Mesendoderm (in vitro differentiated cells): ENCODE results near the gene EXOC1L.

Source experiments
- DNase-seq: peaks from one replicate; pipeline ENCODE4 v3.0.0; 2013
- H2AK5ac ChIP-seq: 2 replicates; pipeline ENCODE4 v1.6.1; 2013; ENCODE audit warnings: low read length, inconsistent platforms
- H2BK120ac ChIP-seq: 2 replicates; pipeline ENCODE4 v1.6.1; 2013; ENCODE audit warnings: low read depth, mild to moderate bottlenecking, low read length, moderate library complexity, mixed read lengths
- H2BK15ac ChIP-seq: replicated peaks from 2 replicates; pipeline ENCODE4 v1.6.1; 2013; ENCODE audit warnings: low read depth, mild to moderate bottlenecking, moderate library complexity
- H2BK5ac ChIP-seq: 2 replicates; pipeline ENCODE4 v1.6.1; 2013; ENCODE audit warnings: low read length, inconsistent platforms
- H3K18ac ChIP-seq: 2 replicates; pipeline ENCODE4 v1.6.1; 2013; ENCODE audit warnings: mild to moderate bottlenecking, low read length, mixed read lengths
- H3K23ac ChIP-seq: one replicate; pipeline ENCODE4 v1.6.1; 2013; ENCODE audit warnings: low read length
- H3K27ac ChIP-seq: 2 replicates; pipeline ENCODE4 v1.5.1; 2013; ENCODE audit warnings: low read depth, mild to moderate bottlenecking, inconsistent platforms, low read length, moderate library complexity
- H3K27me3 ChIP-seq: 2 replicates; pipeline ENCODE4 v1.6.1; 2013; ENCODE audit warnings: low read length, control low read depth, mild to moderate bottlenecking, inconsistent platforms; ENCODE audit not compliant: insufficient read depth, poor library complexity
- H3K36me3 ChIP-seq: 2 replicates; pipeline ENCODE4 v1.6.1; 2013; ENCODE audit warnings: low read length, inconsistent platforms; ENCODE audit not compliant: control insufficient read depth, insufficient read depth
- H3K4ac ChIP-seq: one replicate; pipeline ENCODE4 v1.6.1; 2013; ENCODE audit warnings: low read depth, mild to moderate bottlenecking, low read length, moderate library complexity
- H3K4me1 ChIP-seq: 2 replicates; pipeline ENCODE4 v1.6.1; 2013; ENCODE audit warnings: low read depth, low read length, inconsistent platforms; ENCODE audit not compliant: control insufficient read depth
- H3K4me2 ChIP-seq: 2 replicates; pipeline ENCODE4 v1.6.1; 2013; ENCODE audit warnings: low read length
- H3K4me3 ChIP-seq: 2 replicates; pipeline ENCODE4 v1.5.1; 2013; ENCODE audit warnings: mild to moderate bottlenecking, low read length
- H3K56ac ChIP-seq: one replicate; pipeline ENCODE4 v1.6.1; 2013; ENCODE audit warnings: low read length
- H3K79me1 ChIP-seq: 2 replicates; pipeline ENCODE4 v1.6.1; 2013; ENCODE audit warnings: low read length, inconsistent platforms
- H3K79me2 ChIP-seq: 2 replicates; pipeline ENCODE4 v1.6.1; 2013; ENCODE audit warnings: mild to moderate bottlenecking, low read length; ENCODE audit not compliant: control insufficient read depth, insufficient read depth
- H3K9ac ChIP-seq: 2 replicates; pipeline ENCODE4 v1.6.1; 2013; ENCODE audit warnings: low read length, inconsistent platforms
- H4K5ac ChIP-seq: one replicate; pipeline ENCODE4 v1.6.1; 2013; ENCODE audit warnings: low read length
- H4K8ac ChIP-seq: one replicate; pipeline ENCODE4 v1.6.1; 2013; ENCODE audit warnings: low read depth, mild to moderate bottlenecking, control low read depth, low read length, moderate library complexity
- WGBS: extraction: QIAGEN DNeasy Blood & Tissue Kit; methylation state at CpG from one replicate; pipeline ENCODE4 v1.1.7; 2013; ENCODE audit warnings: low lambda C conversion rate, missing lambda C conversion rate; ENCODE audit not compliant: insufficient coverage; ENCODE audit errors: extremely low coverage; 5-methylcytosine and 5-hydroxymethylcytosine counted together

The EXOC1L gene

DNA sequence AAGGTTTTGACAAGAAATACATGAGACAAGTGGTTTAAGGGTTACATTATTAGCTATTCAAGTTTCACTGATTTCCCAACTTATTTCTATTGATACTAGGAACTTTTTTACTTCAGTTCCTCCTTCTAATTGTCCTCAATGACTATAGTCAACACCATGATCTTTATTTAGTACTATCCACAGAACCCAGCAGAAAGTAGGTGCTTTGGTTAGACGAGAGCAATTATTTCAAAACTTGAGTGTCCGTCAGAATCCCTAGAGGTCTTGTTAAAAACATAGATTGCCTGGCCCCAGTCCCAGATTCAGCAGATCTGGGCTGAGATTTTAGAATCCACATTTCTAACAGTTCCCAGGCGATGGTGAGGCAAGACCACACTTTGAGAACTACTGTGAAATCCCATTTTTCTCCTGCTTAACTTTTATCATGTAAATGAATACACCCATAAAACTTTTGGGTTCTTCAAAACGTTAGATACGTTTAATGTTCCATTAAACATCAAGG, 51.8 kb downstream of the EXOC1L start:
- Histone ChIP-seq H3K27me3 (no peaks in the 10 kb centered on the region), H4K8ac (no peak overlapping the region), H3K79me1 (no peaks in the 10 kb centered on the region), H3K4me1 (no peaks in the 10 kb centered on the region), H2BK5ac (no peak overlapping the region), H3K4me2 (no peak overlapping the region), H2BK15ac (no peak overlapping the region), H3K23ac (no peak overlapping the region), H3K18ac (no peak overlapping the region), H3K56ac (no peak overlapping the region), H3K4me3 (no peak overlapping the region), H3K79me2 (no peaks in the 10 kb centered on the region), H3K4ac (no peak overlapping the region), H3K9ac (no peak overlapping the region), H3K27ac (no peak overlapping the region), H2AK5ac (no peak overlapping the region), H3K36me3 (no peaks in the 10 kb centered on the region), H4K5ac (no peak overlapping the region), H2BK120ac (no peak overlapping the region)
- no CpG with 5 or more reads among the region's 5 CpGs for WGBS
- DNase-seq, result no peak

DNA sequence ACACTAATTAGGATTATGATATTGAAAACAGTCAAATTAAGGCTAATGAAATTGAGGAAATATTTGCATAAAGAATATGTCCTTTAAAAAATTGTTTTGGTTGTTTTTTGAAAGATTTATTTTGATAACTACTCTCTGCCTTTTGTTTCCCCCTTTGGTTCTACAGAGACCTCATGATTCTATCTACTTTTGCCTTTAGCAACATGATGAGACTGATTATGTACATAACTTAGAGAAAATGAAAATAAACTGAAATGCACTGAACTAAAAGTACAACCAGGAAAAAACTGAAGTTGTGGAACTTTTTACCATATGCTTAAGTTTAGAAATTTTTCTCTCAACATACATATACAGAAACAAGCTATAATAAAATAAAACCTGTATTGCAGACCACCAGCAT, 55.2 kb downstream of the EXOC1L start:
- no peaks in the 10 kb centered on the region for H3K36me3 ChIP-seq

DNA sequence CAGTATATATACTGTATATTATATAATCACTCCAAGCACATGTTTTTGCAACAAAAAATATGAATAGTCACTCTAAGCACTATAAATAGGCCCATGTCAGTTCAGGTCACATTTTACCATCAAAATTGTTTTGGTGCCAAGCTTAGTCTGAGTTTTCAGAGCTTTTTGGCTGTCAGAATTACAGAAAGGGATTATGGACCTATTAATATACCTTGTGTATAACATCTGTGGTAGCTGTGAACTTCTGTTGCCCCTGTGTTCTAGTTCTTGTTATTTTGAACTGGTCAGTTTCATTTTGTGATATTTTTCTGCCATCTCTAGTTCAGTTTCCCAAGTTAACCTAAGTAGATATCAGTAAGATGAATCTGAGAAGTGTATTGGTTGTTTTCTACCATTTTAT, 56.8 kb downstream of the EXOC1L start:
- Histone ChIP-seq H2AK5ac (no peak overlapping the region), H3K4me3 (no peak overlapping the region), H2BK15ac (no peak overlapping the region), H2BK120ac (no peak overlapping the region), H3K36me3 (no peaks in the 10 kb centered on the region), H3K56ac (no peak overlapping the region), H2BK5ac (no peak overlapping the region), H3K4me2 (no peak overlapping the region), H3K27ac (no peak overlapping the region), H4K8ac (no peak overlapping the region), H4K5ac (no peak overlapping the region), H3K18ac (no peak overlapping the region), H3K23ac (no peak overlapping the region), H3K79me1 (no peaks in the 10 kb centered on the region), H3K27me3 (no peaks in the 10 kb centered on the region), H3K4ac (no peak overlapping the region), H3K4me1 (no peaks in the 10 kb centered on the region), H3K79me2 (no peaks in the 10 kb centered on the region), H3K9ac (no peak overlapping the region)
- DNase-seq, result no peak

More for the DNA sequence above, 55.2 kb downstream of the EXOC1L start:
- H3K27ac ChIP-seq, result no peak overlapping the region
- H3K4me1 ChIP-seq, result no peaks in the 10 kb centered on the region
- H4K5ac ChIP-seq, result no peak overlapping the region
- H3K27me3 ChIP-seq, result no peaks in the 10 kb centered on the region
- H3K4ac ChIP-seq, result no peak overlapping the region
- no peak overlapping the region for H3K4me3 ChIP-seq
- H3K23ac ChIP-seq, result no peak overlapping the region
- H2BK120ac ChIP-seq, result no peak overlapping the region
- no peak overlapping the region for H2AK5ac ChIP-seq
- H3K4me2 ChIP-seq, result no peak overlapping the region
- no peaks in the 10 kb centered on the region for H3K79me2 ChIP-seq
- no peak overlapping the region for H2BK5ac ChIP-seq
- H2BK15ac ChIP-seq, result no peak overlapping the region
- no peak overlapping the region for H4K8ac ChIP-seq
- H3K79me1 ChIP-seq, result no peaks in the 10 kb centered on the region
- DNase-seq, result no peak
- H3K18ac ChIP-seq, result no peak overlapping the region
- H3K56ac ChIP-seq, result no peak overlapping the region
- no peak overlapping the region for H3K9ac ChIP-seq

DNA sequence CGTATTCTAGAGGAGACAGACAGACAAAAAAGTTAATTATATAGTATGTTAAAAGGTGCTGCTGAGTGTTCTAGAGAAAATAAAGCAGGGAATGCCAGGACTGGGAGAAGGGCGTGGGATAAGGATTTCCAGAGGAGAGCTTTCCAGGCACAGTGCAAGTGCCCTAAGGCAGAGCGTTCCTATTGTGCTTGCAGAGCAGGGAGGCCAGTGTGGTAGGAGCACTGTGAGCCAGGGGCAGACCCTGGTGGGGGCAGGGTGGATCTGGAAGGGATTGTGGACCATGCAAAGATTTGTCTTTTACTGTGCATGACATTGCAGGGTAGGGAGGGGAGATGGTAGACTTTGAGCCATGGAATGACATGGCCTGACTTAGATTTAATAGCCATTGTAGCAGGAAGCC, 59.6 kb downstream of the EXOC1L start:
- H3K56ac ChIP-seq, result no peak overlapping the region
- H4K5ac ChIP-seq, result no peak overlapping the region
- H3K4me1 ChIP-seq, result no peaks in the 10 kb centered on the region
- no peak overlapping the region for H2BK120ac ChIP-seq
- H3K36me3 ChIP-seq, result no peaks in the 10 kb centered on the region
- H3K27me3 ChIP-seq, result no peaks in the 10 kb centered on the region
- no peak overlapping the region for H3K4me2 ChIP-seq
- no peaks in the 10 kb centered on the region for H3K79me2 ChIP-seq
- no peak overlapping the region for H3K27ac ChIP-seq
- no peak overlapping the region for H3K4me3 ChIP-seq
- H2BK5ac ChIP-seq, result no peak overlapping the region
- H3K4ac ChIP-seq, result no peak overlapping the region
- no peak overlapping the region for H3K23ac ChIP-seq
- no peak overlapping the region for H4K8ac ChIP-seq
- no peaks in the 10 kb centered on the region for H3K79me1 ChIP-seq
- H3K9ac ChIP-seq, result no peak overlapping the region
- DNase-seq, result peak; percentile 23
- no peak overlapping the region for H2AK5ac ChIP-seq
- no peak overlapping the region for H3K18ac ChIP-seq
- H2BK15ac ChIP-seq, result no peak overlapping the region
- no CpG with 5 or more reads among the region's 3 CpGs for WGBS

DNA sequence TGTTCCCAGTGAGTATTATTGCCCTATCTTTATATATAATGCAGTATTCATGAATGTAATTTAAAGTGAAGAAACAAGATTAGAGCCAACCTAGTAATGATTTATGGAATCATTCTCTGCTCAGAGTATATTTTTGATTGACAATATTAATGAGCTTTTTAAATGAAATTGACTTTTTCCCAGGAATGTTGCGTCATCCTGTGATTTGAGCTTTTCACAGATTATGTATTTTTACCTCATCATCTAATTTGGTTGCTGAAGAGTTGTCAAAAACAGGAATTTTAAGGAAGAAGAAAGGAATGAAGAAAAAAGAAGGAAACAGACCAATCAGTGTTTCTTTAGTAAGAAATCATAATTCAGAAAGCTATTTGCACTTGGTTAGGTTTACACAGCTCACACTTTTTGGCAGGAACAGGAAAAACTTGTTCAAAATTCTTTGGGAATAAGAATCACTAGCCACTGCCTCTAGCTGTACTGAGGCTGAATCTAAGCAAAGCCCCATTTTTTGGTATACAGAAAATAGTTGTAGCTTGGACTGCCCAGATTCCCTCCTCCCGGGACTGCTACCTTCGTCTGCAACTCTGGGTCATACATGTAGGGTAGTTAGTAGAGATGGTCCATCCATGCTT, 61.2 kb downstream of the EXOC1L start:
- H3K27ac ChIP-seq, result no peak overlapping the region
- no peaks in the 10 kb centered on the region for H3K79me1 ChIP-seq

More for the DNA sequence above, 61.2 kb downstream of the EXOC1L start:
- no peak overlapping the region for H3K9ac ChIP-seq
- no peak overlapping the region for H2BK5ac ChIP-seq
- no CpG with 5 or more reads among the region's 3 CpGs for WGBS
- no peak overlapping the region for H4K8ac ChIP-seq
- H3K18ac ChIP-seq, result no peak overlapping the region
- no peaks in the 10 kb centered on the region for H3K36me3 ChIP-seq
- H3K4me1 ChIP-seq, result no peaks in the 10 kb centered on the region
- DNase-seq, result no peak
- no peak overlapping the region for H3K4me2 ChIP-seq
- no peak overlapping the region for H3K56ac ChIP-seq
- no peak overlapping the region for H2BK120ac ChIP-seq
- H3K79me2 ChIP-seq, result no peaks in the 10 kb centered on the region
- H2AK5ac ChIP-seq, result no peak overlapping the region
- H3K4me3 ChIP-seq, result no peak overlapping the region
- H3K23ac ChIP-seq, result no peak overlapping the region
- H2BK15ac ChIP-seq, result no peak overlapping the region
- no peaks in the 10 kb centered on the region for H3K27me3 ChIP-seq
- no peak overlapping the region for H3K4ac ChIP-seq
- no peak overlapping the region for H4K5ac ChIP-seq
